Lung (tissue), 12 donors: ENCODE data around the gene NTM. TPM values are rescaled to one million over a fixed set of nuclear protein-coding genes. Genes with fewer than 3 reads are reported as not detected.

Experiments used
- ATAC-seq: fragments of 200-7000 bp; cut with Tn5 transposase; one replicate; pipeline ENCODE4 v1.9.1; 2020; ENCODE audit warnings: moderate number of reproducible peaks; ENCODE audit not compliant: insufficient read depth, low FRiP score
- DNase-seq, 3 donors: peaks; one replicate each; pipeline ENCODE4 v3.0.0-alpha.2; 2013 to 2017
- H3K27ac ChIP-seq, 2 donors: one replicate each; pipeline ENCODE4 v1.5.1; 2013; ENCODE audit warnings: mild to moderate bottlenecking in 2 of 2, moderate library complexity in 2 of 2, control low read depth in 1 of 2, inconsistent platforms in 1 of 2, low read depth in 1 of 2, low read length in 1 of 2
- H3K27me3 ChIP-seq, 3 donors: one replicate each; pipeline ENCODE4 v1.5.1; 2013; ENCODE audit warnings: low read length in 2 of 3; ENCODE audit not compliant: control insufficient read depth in 3 of 3, insufficient read depth in 3 of 3
- H3K36me3 ChIP-seq, 4 donors: one replicate each; pipeline ENCODE4 v1.5.1; 2013; ENCODE audit warnings: low read length in 4 of 4, mild to moderate bottlenecking in 1 of 4, moderate library complexity in 1 of 4; ENCODE audit not compliant: control insufficient read depth in 4 of 4, insufficient read depth in 4 of 4
- H3K4me1 ChIP-seq, 5 donors: one replicate each; pipeline ENCODE4 v1.5.1; 2013; ENCODE audit warnings: low read length in 5 of 5, mild to moderate bottlenecking in 2 of 5, moderate library complexity in 1 of 5; ENCODE audit not compliant: control insufficient read depth in 5 of 5, insufficient read depth in 5 of 5
- H3K4me3 ChIP-seq: one replicate; pipeline ENCODE4 v1.5.1; 2013; ENCODE audit warnings: mild to moderate bottlenecking, control low read depth, moderate library complexity
- H3K9ac ChIP-seq, 2 donors: one replicate each; pipeline ENCODE4 v1.5.1; 2013; ENCODE audit warnings: low read length in 2 of 2, control low read depth in 1 of 2; ENCODE audit not compliant: insufficient read depth in 1 of 2
- H3K9me3 ChIP-seq, 4 donors: one replicate each; pipeline ENCODE4 v1.5.1; 2013; ENCODE audit warnings: low read length in 3 of 4, mild to moderate bottlenecking in 1 of 4, moderate library complexity in 1 of 4; ENCODE audit not compliant: control insufficient read depth in 4 of 4, insufficient read depth in 3 of 4
- WGBS, 2 donors: extraction: QIAGEN DNeasy Blood & Tissue Kit; methylation state at CpG; one replicate each; pipeline ENCODE4 v1.1.7; 2013; 5-methylcytosine and 5-hydroxymethylcytosine counted together
- polyA plus RNA-seq, 2 donors: library from polyadenylated mRNA; stranded (reverse); fragments of 200-250 nt; gene quantifications; one replicate each; pipeline ENCODE4 v1.2.1, GENCODE V29; 2013
- total RNA-seq, 2 donors: library from RNA; depleted of rRNA in 1 of 2; stranded (reverse); fragments of >200 nt in 1 of 2; gene quantifications; one replicate each; pipeline ENCODE4 v1.2.1, GENCODE V29; 2014 to 2021
- TF ChIP-seq, protein P1 (sequence below): IDR thresholded peaks from 2 replicates; pipeline ENCODE4 v1.5.1; 2012; ENCODE audit warnings: mild to moderate bottlenecking; ENCODE audit errors: control extremely low read depth, extremely low read depth
- donor health status: control.
- donor health status: control.
- donor health status: Bipolar disorder and iron deficiency.
- donor health status: healthy.
- donor health status: DM: yes; HTN: yes; CAD: no.

Gene NTM
- total and polyA plus RNA-seq, 4 donors = 0.39 to 30.9 (median 7.2) TPM

DNA sequence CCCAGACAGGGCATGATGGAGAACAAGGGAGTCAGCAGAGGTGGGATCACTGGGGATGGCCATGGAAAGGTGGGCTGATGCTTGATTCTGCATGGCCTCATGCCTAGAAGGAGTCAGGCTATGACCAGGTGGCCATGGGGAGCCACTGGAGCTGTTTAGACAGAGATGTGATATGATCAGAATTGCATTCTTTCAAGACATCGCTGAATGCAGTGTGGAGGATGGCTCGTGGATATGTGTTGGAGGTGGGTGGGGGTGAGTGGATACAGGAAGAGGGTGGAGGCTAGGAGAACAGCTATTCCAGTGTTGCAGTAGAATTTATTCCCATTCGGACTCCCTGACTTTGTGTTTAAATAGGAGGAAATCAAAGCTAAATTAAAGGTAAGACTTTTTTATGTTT, 841.1 kb downstream of the NTM start:
- ATAC-seq (no peak), DNase-seq (no peak)
- H3K9ac ChIP-seq = no peak overlapping the region
- H3K27me3 ChIP-seq = no peaks in the 10 kb centered on the region
- H3K9me3 ChIP-seq = peaks cover 0 to 4% (median 0%) of the 10 kb centered on the region in 4 donors
- peaks cover 0 to 5% (median 0%) of the 10 kb centered on the region in 5 donors for H3K4me1 ChIP-seq
- TF ChIP-seq, protein P1, sequence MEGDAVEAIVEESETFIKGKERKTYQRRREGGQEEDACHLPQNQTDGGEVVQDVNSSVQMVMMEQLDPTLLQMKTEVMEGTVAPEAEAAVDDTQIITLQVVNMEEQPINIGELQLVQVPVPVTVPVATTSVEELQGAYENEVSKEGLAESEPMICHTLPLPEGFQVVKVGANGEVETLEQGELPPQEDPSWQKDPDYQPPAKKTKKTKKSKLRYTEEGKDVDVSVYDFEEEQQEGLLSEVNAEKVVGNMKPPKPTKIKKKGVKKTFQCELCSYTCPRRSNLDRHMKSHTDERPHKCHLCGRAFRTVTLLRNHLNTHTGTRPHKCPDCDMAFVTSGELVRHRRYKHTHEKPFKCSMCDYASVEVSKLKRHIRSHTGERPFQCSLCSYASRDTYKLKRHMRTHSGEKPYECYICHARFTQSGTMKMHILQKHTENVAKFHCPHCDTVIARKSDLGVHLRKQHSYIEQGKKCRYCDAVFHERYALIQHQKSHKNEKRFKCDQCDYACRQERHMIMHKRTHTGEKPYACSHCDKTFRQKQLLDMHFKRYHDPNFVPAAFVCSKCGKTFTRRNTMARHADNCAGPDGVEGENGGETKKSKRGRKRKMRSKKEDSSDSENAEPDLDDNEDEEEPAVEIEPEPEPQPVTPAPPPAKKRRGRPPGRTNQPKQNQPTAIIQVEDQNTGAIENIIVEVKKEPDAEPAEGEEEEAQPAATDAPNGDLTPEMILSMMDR = no peak
- WGBS, 2 donors = 75 to 83% methylated on average over 3 of the region's 3 CpGs
- no peaks in the 10 kb centered on the region for H3K36me3 ChIP-seq
- H3K4me3 ChIP-seq = no peak overlapping the region
- no peak overlapping the region for H3K27ac ChIP-seq

DNA sequence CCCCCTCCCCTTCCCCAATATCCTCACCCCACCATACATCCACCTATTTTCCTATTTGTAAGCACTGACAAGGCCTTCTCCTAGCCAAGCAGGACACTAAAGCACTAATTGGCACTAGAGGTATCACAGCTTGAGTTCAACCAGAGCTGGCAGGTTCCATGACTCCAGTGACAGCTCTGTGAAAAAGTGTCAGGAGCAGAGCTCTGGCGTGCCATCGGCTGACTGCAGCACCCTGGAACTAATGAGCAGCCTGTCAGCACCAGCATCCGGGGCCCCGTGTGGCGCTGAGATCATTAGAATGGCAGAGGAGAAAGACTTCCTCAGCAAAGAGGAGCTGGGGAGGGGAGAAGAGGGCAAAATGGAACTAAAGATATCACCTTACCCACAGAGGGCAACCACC, 847.4 kb downstream of the NTM start:
- Histone ChIP-seq H3K9ac (no peak overlapping the region), H3K27me3 (no peaks in the 10 kb centered on the region), H3K27ac (no peak overlapping the region), H3K4me1 (peaks cover 0 to 5% (median 0%) of the 10 kb centered on the region in 5 donors), H3K9me3 (no peaks in the 10 kb centered on the region), H3K36me3 (no peaks in the 10 kb centered on the region), H3K4me3 (no peak overlapping the region)
- DNase-seq (no peak), ATAC-seq (no peak)
- TF ChIP-seq, protein P1 = no peak
- WGBS, 2 donors = 86 to 87% methylated on average over 5 of the region's 5 CpGs

GRCh38 chr11:132220474-132220873, 850.1 kb downstream of the NTM start:
- no peak overlapping the region for H3K9ac ChIP-seq
- peaks cover 0 to 5% (median 0%) of the 10 kb centered on the region in 5 donors for H3K4me1 ChIP-seq
- WGBS, 2 donors = 81 to 92% methylated on average over 1 of the region's 1 CpG
- DNase-seq = no peak
- no peaks in the 10 kb centered on the region for H3K27me3 ChIP-seq
- no peak overlapping the region for H3K4me3 ChIP-seq
- H3K36me3 ChIP-seq = no peaks in the 10 kb centered on the region
- ATAC-seq = no peak
- TF ChIP-seq, protein P1 = no peak
- no peak overlapping the region for H3K27ac ChIP-seq
- peaks cover 0 to 1% (median 0%) of the 10 kb centered on the region in 4 donors for H3K9me3 ChIP-seq

- Histone ChIP-seq H3K4me3 (no peak overlapping the region), H3K27me3 (no peaks in the 10 kb centered on the region), H3K4me1 (no peaks in the 10 kb centered on the region), H3K9ac (no peak overlapping the region), H3K36me3 (no peaks in the 10 kb centered on the region), H3K27ac (no peak overlapping the region), H3K9me3 (peaks cover 0 to 1% (median 0%) of the 10 kb centered on the region in 4 donors)
- TF ChIP-seq, protein P1 = no peak
- no peak for DNase-seq
- ATAC-seq = no peak
- WGBS, 2 donors = 92 to 93% methylated on average over 2 of the region's 2 CpGs
Measured at GRCh38 chr11:132222345-132222744, 851.9 kb downstream of the NTM start.
